ENCODE measurements around the gene ATXN2.

ATXN2 gene

DNA sequence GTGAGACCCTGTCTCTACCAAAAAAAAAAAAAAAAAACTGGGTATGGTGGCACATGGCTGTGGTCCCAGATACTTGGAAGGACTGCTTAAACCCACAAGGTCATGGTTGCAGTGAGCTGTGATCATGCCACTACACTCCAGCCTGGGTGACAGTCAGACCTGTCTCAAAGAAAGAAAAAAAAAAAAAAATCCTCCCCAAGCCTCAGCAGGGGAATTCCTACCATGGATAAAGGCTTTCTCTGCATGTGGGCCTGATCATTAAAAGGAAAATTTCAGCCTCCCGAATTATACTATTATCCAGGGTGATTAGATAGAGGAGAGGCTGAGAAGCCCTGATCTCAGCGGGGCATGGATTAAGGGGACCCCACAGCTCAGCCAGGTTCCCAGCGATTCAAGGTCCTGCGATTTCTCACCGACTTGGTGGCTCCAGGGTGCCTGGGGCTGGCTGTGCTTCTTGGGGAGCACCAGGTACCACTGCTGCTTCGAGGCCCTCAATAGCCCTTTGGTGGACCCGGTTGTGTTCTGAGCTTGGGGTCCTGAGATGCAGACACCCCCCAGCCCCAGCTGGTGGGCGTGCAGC is 187.8 kb downstream of the ATXN2 start:
- no peaks in the 10 kb centered on the region for H4K20me1 ChIP-seq (ENCODE audit: insufficient read depth, low read length)
- H3K27me3 ChIP-seq (ENCODE audit: insufficient read depth, low read length) = no peaks in the 10 kb centered on the region
- no peak overlapping the region for H3K4me2 ChIP-seq (ENCODE audit: low read length)
- no peak overlapping the region for H3K4me3 ChIP-seq (ENCODE audit: low read depth, low read length, poor library complexity, severe bottlenecking)
- TF ChIP-seq EZH2 (IDR thresholded peaks at IDR 0.05; ENCODE audit: borderline replicate concordance, low read length) = no peak
- TF ChIP-seq, protein P1, sequence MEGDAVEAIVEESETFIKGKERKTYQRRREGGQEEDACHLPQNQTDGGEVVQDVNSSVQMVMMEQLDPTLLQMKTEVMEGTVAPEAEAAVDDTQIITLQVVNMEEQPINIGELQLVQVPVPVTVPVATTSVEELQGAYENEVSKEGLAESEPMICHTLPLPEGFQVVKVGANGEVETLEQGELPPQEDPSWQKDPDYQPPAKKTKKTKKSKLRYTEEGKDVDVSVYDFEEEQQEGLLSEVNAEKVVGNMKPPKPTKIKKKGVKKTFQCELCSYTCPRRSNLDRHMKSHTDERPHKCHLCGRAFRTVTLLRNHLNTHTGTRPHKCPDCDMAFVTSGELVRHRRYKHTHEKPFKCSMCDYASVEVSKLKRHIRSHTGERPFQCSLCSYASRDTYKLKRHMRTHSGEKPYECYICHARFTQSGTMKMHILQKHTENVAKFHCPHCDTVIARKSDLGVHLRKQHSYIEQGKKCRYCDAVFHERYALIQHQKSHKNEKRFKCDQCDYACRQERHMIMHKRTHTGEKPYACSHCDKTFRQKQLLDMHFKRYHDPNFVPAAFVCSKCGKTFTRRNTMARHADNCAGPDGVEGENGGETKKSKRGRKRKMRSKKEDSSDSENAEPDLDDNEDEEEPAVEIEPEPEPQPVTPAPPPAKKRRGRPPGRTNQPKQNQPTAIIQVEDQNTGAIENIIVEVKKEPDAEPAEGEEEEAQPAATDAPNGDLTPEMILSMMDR (IDR thresholded peaks at IDR 0.05; ENCODE audit: low read length) = no peak
- H3K36me3 ChIP-seq (ENCODE audit: insufficient read depth, low read length) = no peaks in the 10 kb centered on the region
- H3K4me1 ChIP-seq (ENCODE audit: insufficient read depth, low read length, severe bottlenecking) = peaks cover 12% of the 10 kb centered on the region
- H3K27ac ChIP-seq (ENCODE audit: low read depth, low read length, poor library complexity, severe bottlenecking) = no peak overlapping the region
- no peaks in the 10 kb centered on the region for H3K79me2 ChIP-seq (ENCODE audit: insufficient read depth, low read length)
- H2AFZ ChIP-seq (ENCODE audit: low read length) = no peak overlapping the region
- no peak overlapping the region for H3K9ac ChIP-seq (ENCODE audit: low read length)
- H3F3A ChIP-seq (ENCODE audit: insufficient read depth, low read length) = no peaks in the 10 kb centered on the region
- H3K9me2 ChIP-seq (ENCODE audit: low read depth, low read length) = no peaks in the 10 kb centered on the region
- no peaks in the 10 kb centered on the region for H3K9me3 ChIP-seq (ENCODE audit: low read length)

DNA sequence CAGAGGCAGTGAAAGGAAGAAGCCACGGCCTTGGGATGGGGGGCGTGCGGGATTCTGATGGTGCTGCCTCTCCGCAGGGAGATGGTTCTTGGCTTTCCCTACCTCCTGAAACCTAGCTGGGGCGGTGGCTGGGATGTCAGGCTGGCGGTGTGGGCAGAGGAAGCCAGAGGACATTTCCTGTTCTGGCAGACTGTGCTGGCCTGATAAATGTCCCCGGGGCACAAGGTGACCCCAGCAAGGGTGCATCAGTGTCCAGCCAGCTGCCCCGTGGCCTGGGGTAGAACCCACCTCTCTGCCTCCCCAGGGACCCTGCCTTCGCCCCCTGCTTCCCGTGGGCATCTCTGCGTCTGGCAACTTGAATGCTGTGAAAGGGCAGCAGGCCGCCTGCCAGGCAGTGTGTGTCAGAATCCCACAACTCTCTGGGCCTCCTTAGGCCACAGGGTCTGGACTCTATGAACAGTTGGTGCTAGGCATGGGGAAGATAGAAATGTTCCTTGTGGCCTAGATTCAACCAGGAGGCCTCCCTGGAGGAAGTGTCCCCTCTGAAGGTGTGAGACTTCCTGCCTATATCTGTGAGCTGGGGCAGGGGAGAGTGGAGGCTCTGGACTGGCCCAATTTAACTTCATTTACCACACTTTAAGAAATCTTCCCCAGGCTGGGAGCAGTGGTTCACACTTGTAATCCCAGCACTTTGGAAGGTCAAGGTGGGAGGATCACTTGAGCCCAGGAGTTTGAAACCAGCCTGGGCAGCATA is 188.5 kb downstream of the ATXN2 start:
- H3K4me2 ChIP-seq (ENCODE audit: low read length) = no peak overlapping the region
- peaks cover 12% of the 10 kb centered on the region for H3K4me1 ChIP-seq (ENCODE audit: insufficient read depth, low read length, severe bottlenecking)
- H3K27me3 ChIP-seq (ENCODE audit: insufficient read depth, low read length) = no peaks in the 10 kb centered on the region
- no peaks in the 10 kb centered on the region for H3K79me2 ChIP-seq (ENCODE audit: insufficient read depth, low read length)
- no peak overlapping the region for H3K9ac ChIP-seq (ENCODE audit: low read length)
- no peak overlapping the region for H2AFZ ChIP-seq (ENCODE audit: low read length)
- no peaks in the 10 kb centered on the region for H3K9me2 ChIP-seq (ENCODE audit: low read depth, low read length)
- no peaks in the 10 kb centered on the region for H3F3A ChIP-seq (ENCODE audit: insufficient read depth, low read length)
- no peaks in the 10 kb centered on the region for H4K20me1 ChIP-seq (ENCODE audit: insufficient read depth, low read length)
- no peaks in the 10 kb centered on the region for H3K9me3 ChIP-seq (ENCODE audit: low read length)
- H3K4me3 ChIP-seq (ENCODE audit: low read depth, low read length, poor library complexity, severe bottlenecking) = no peak overlapping the region
- TF ChIP-seq EZH2 (IDR thresholded peaks at IDR 0.05; ENCODE audit: borderline replicate concordance, low read length) = no peak
- TF ChIP-seq, protein P1 (IDR thresholded peaks at IDR 0.05; ENCODE audit: low read length) = no peak
- no peak overlapping the region for H3K27ac ChIP-seq (ENCODE audit: low read depth, low read length, poor library complexity, severe bottlenecking)
- no peaks in the 10 kb centered on the region for H3K36me3 ChIP-seq (ENCODE audit: insufficient read depth, low read length)

GRCh38 chr12:111409780-111410430 is 189.2 kb downstream of the ATXN2 start:
- no peak overlapping the region for H3K27ac ChIP-seq (ENCODE audit: low read depth, low read length, poor library complexity, severe bottlenecking)
- no peaks in the 10 kb centered on the region for H3K9me3 ChIP-seq (ENCODE audit: low read length)
- peaks cover 15% of the 10 kb centered on the region for H3K4me1 ChIP-seq (ENCODE audit: insufficient read depth, low read length, severe bottlenecking)
- H3K4me2 ChIP-seq (ENCODE audit: low read length) = no peak overlapping the region
- H4K20me1 ChIP-seq (ENCODE audit: insufficient read depth, low read length) = no peaks in the 10 kb centered on the region
- H3K9ac ChIP-seq (ENCODE audit: low read length) = no peak overlapping the region
- no peaks in the 10 kb centered on the region for H3F3A ChIP-seq (ENCODE audit: insufficient read depth, low read length)
- no peaks in the 10 kb centered on the region for H3K9me2 ChIP-seq (ENCODE audit: low read depth, low read length)
- no peak for TF ChIP-seq EZH2 (IDR thresholded peaks at IDR 0.05; ENCODE audit: borderline replicate concordance, low read length)
- TF ChIP-seq, protein P1 (IDR thresholded peaks at IDR 0.05; ENCODE audit: low read length) = no peak
- no peak overlapping the region for H3K4me3 ChIP-seq (ENCODE audit: low read depth, low read length, poor library complexity, severe bottlenecking)
- no peaks in the 10 kb centered on the region for H3K27me3 ChIP-seq (ENCODE audit: insufficient read depth, low read length)
- no peak overlapping the region for H2AFZ ChIP-seq (ENCODE audit: low read length)
- no peaks in the 10 kb centered on the region for H3K36me3 ChIP-seq (ENCODE audit: insufficient read depth, low read length)
- no peaks in the 10 kb centered on the region for H3K79me2 ChIP-seq (ENCODE audit: insufficient read depth, low read length)
